HFFc6 (cell line): ENCODE results near the gene SETD6. TPM values are rescaled to one million over a fixed set of nuclear protein-coding genes. Genes with fewer than 3 reads are reported as not detected.
A peak's percentile ranks its signal among the peaks of the same experiment; 100 is the strongest.
"Not testable (repeated sequence)": the region's sequence is repeated elsewhere in the genome, so short reads cannot be mapped to it uniquely, and the experiment has no call there.

Experiments
- DNase-seq: peaks from one replicate; pipeline ENCODE4 v3.0.0-alpha.2; 2018
- H3K27ac Mint-ChIP-seq: 2 replicates; pipeline ENCODE4 v1.8.0; 2020; ENCODE audit warnings: mild to moderate bottlenecking, mixed read lengths
- H3K27me3 Mint-ChIP-seq: 2 replicates; pipeline ENCODE4 v1.8.0; 2021; ENCODE audit warnings: mild to moderate bottlenecking, moderate library complexity, mixed read lengths; ENCODE audit not compliant: insufficient read depth
- H3K36me3 Mint-ChIP-seq: 2 replicates; pipeline ENCODE4 v1.8.0; 2021; ENCODE audit warnings: low read depth, mixed read lengths
- H3K4me1 Mint-ChIP-seq: 2 replicates; pipeline ENCODE4 v1.8.0; 2020; ENCODE audit warnings: low read depth, mixed read lengths
- H3K4me3 Mint-ChIP-seq: 2 replicates; pipeline ENCODE4 v1.8.0; 2020; ENCODE audit warnings: mild to moderate bottlenecking, moderate library complexity, mixed read lengths
- H3K9me3 Mint-ChIP-seq: 2 replicates; pipeline ENCODE4 v1.8.0; 2020; ENCODE audit warnings: mild to moderate bottlenecking, mixed read lengths
- CTCF ChIP-seq: fragments of 200-600 bp; sonication (generic); IDR thresholded peaks from 2 replicates; pipeline ENCODE4 v1.5.0; 2021; ENCODE audit warnings: antibody characterized with exemption, mild to moderate bottlenecking
- total RNA-seq, 6 experiments: library from RNA; stranded (reverse); fragmentation: NEBNext Ultra II Directional; extraction: Animal tissue kit (Norgen Biotek cat#: 25700); gene quantifications; 2 replicates in 1 of 6; 3 replicates in 5 of 6; pipeline ENCODE4 v1.2.3, GENCODE V29; 2021

Gene SETD6
- total RNA-seq, 6 experiments from 2014 or later: 1.8 to 3.5 (median 2.9) TPM

GRCh38 chr16:58490065-58490464 is 25.3 kb upstream of the SETD6 start:
- Mint-ChIP-seq H3K27ac (no peak overlapping the region), H3K4me3 (no peak overlapping the region), H3K27me3 (peaks cover 25% of the 10 kb centered on the region), H3K4me1 (peaks cover 8% of the 10 kb centered on the region), H3K36me3 (no peaks in the 10 kb centered on the region), H3K9me3 (no peaks in the 10 kb centered on the region)
- no peak for TF ChIP-seq CTCF
- no peak for DNase-seq

GRCh38 chr16:58490539-58490938 is 24.8 kb upstream of the SETD6 start:
- Mint-ChIP-seq H3K4me1 (peaks cover 12% of the 10 kb centered on the region), H3K27me3 (peaks cover 22% of the 10 kb centered on the region)
- H3K27ac Mint-ChIP-seq, DNase-seq, H3K36me3 Mint-ChIP-seq, H3K9me3 Mint-ChIP-seq, H3K4me3 Mint-ChIP-seq: not testable (repeated sequence)

GRCh38 chr16:58492066-58492465 is 23.3 kb upstream of the SETD6 start:
- Mint-ChIP-seq H3K4me3 (no peak overlapping the region), H3K4me1 (peaks cover 15% of the 10 kb centered on the region), H3K27ac (no peak overlapping the region), H3K27me3 (peaks cover 18% of the 10 kb centered on the region), H3K9me3 (no peaks in the 10 kb centered on the region), H3K36me3 (no peaks in the 10 kb centered on the region)
- no peak for TF ChIP-seq CTCF
- DNase-seq: no peak

- H3K27me3 Mint-ChIP-seq: peaks cover 16% of the 10 kb centered on the region
- no peaks in the 10 kb centered on the region for H3K36me3 Mint-ChIP-seq
- no peaks in the 10 kb centered on the region for H3K9me3 Mint-ChIP-seq
- peaks cover 15% of the 10 kb centered on the region for H3K4me1 Mint-ChIP-seq
- no peak for TF ChIP-seq CTCF
- H3K27ac Mint-ChIP-seq: no peak overlapping the region
- no peak overlapping the region for H3K4me3 Mint-ChIP-seq
- no peak for DNase-seq
These were observed 22.6 kb upstream of the SETD6 start for GRCh38 chr16:58492735-58493134.

- TF ChIP-seq CTCF: no peak
- peak overlapping the region; percentile 96 for H3K27ac Mint-ChIP-seq
These were observed 21.4 kb upstream of the SETD6 start for GRCh38 chr16:58493756-58494431.

GRCh38 chr16:58494981-58495520 is 20.3 kb upstream of the SETD6 start:
- peak overlapping the region; percentile 77 for H3K4me3 Mint-ChIP-seq
- H3K9me3 Mint-ChIP-seq: no peaks in the 10 kb centered on the region
- DNase-seq: peak; percentile 99
- H3K36me3 Mint-ChIP-seq: no peaks in the 10 kb centered on the region
- H3K27ac Mint-ChIP-seq: peak overlapping the region; percentile 96
- peak; percentile 80 for TF ChIP-seq CTCF
- peaks cover 13% of the 10 kb centered on the region for H3K27me3 Mint-ChIP-seq
- peaks cover 17% of the 10 kb centered on the region for H3K4me1 Mint-ChIP-seq

More at GRCh38 chr16:58493756-58494431, 21.4 kb upstream of the SETD6 start:
- Mint-ChIP-seq H3K4me1 (peaks cover 15% of the 10 kb centered on the region), H3K36me3 (no peaks in the 10 kb centered on the region), H3K27me3 (peaks cover 13% of the 10 kb centered on the region), H3K4me3 (no peak overlapping the region), H3K9me3 (no peaks in the 10 kb centered on the region)
- no peak for DNase-seq
